Mucosa of stomach (tissue), 1 donor: Measurements from ENCODE around the gene MAGEH1.
"Not testable (repeated sequence)": the region's sequence is repeated elsewhere in the genome, so short reads cannot be mapped to it uniquely, and the experiment has no call there.

Experiments used
- H3K27me3 ChIP-seq: one replicate; pipeline ENCODE4 v1.7.0; 2013; ENCODE audit warnings: mild to moderate bottlenecking, low read length; ENCODE audit not compliant: control insufficient read depth, insufficient read depth
- H3K36me3 ChIP-seq: one replicate; pipeline ENCODE4 v1.7.0; 2013; ENCODE audit warnings: low read length; ENCODE audit not compliant: control insufficient read depth, insufficient read depth
- H3K4me1 ChIP-seq: one replicate; pipeline ENCODE4 v1.7.0; 2013; ENCODE audit warnings: mild to moderate bottlenecking, low read length; ENCODE audit not compliant: control insufficient read depth, insufficient read depth
- H3K4me3 ChIP-seq: one replicate; pipeline ENCODE4 v1.7.0; 2013; ENCODE audit warnings: low read length
- H3K9ac ChIP-seq: one replicate; pipeline ENCODE4 v1.7.0; 2013; ENCODE audit warnings: mild to moderate bottlenecking, low read length, moderate library complexity
- H3K9me3 ChIP-seq: one replicate; pipeline ENCODE4 v1.7.0; 2013; ENCODE audit warnings: mild to moderate bottlenecking, low read length, moderate library complexity; ENCODE audit not compliant: control insufficient read depth
- donor health status: Pancreatic carcinoma.

MAGEH1 gene

DNA sequence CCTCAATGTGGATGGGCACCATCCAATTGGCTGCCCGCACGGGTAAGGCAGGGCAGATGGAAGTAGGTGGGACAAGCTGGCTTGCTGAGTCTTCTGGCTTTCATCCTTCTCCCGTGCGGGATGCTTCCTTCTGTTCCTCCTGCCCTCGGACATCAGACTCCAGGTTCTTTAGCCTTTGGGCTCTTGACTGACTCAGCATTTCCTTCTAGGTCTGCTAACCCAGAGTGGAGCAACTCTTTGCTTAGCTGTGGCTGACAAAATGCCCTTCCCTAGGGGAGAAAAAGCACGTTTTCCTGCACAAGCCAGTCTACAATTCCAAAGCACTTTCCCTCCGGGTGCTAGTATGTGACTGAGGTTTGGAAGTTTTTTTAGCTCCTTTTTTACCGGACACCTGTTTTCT is 28.0 kb downstream of the MAGEH1 start:
- H3K36me3 ChIP-seq, H3K4me3 ChIP-seq, H3K9me3 ChIP-seq, H3K4me1 ChIP-seq, H3K9ac ChIP-seq, H3K27me3 ChIP-seq: not testable (repeated sequence)

GRCh38 chrX:55480390-55481062 is 28.6 kb downstream of the MAGEH1 start:
- Histone ChIP-seq H3K4me1 (no peaks in the 10 kb centered on the region), H3K9me3 (no peaks in the 10 kb centered on the region), H3K27me3 (no peaks in the 10 kb centered on the region), H3K9ac (no peak overlapping the region), H3K36me3 (no peaks in the 10 kb centered on the region), H3K4me3 (no peak overlapping the region)

GRCh38 chrX:55484948-55485347 is 33.0 kb downstream of the MAGEH1 start:
- Histone ChIP-seq H3K9me3 (no peaks in the 10 kb centered on the region), H3K36me3 (no peaks in the 10 kb centered on the region), H3K27me3 (no peaks in the 10 kb centered on the region), H3K4me3 (no peak overlapping the region), H3K9ac (no peak overlapping the region), H3K4me1 (no peaks in the 10 kb centered on the region)

DNA sequence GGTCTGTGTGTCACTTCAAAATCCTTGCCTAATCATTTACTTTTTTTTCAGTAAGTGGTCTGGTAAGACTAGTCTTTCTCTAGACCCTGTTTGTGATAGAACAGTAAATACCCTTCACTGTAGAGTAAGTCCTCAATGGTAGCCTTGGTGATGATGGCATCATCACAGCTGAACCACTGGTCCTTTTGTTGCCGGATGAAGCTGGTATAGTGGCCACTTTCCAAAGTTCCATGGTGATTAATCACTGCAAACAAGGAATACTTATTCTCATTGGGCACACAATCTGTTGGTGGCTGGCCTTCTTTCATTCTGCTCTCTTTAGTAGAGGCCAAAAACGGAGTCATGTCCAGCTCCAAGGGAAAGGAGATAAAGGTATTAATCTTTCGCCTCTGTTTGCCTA is 34.8 kb downstream of the MAGEH1 start:
- no peaks in the 10 kb centered on the region for H3K27me3 ChIP-seq
- no peaks in the 10 kb centered on the region for H3K36me3 ChIP-seq
- H3K4me1 ChIP-seq = no peaks in the 10 kb centered on the region
- H3K9me3 ChIP-seq = no peaks in the 10 kb centered on the region
- no peak overlapping the region for H3K9ac ChIP-seq
- no peak overlapping the region for H3K4me3 ChIP-seq

- no peaks in the 10 kb centered on the region for H3K27me3 ChIP-seq
- H3K4me3 ChIP-seq = no peak overlapping the region
- H3K9me3 ChIP-seq = no peaks in the 10 kb centered on the region
- no peak overlapping the region for H3K9ac ChIP-seq
- H3K4me1 ChIP-seq = no peaks in the 10 kb centered on the region
- H3K36me3 ChIP-seq = no peaks in the 10 kb centered on the region
Observed at GRCh38 chrX:55487143-55487542, 35.2 kb downstream of the MAGEH1 start.

- Histone ChIP-seq H3K9ac (no peak overlapping the region), H3K4me1 (no peaks in the 10 kb centered on the region), H3K9me3 (no peaks in the 10 kb centered on the region), H3K4me3 (no peak overlapping the region), H3K27me3 (no peaks in the 10 kb centered on the region), H3K36me3 (no peaks in the 10 kb centered on the region)
Observed at GRCh38 chrX:55488006-55488592, 36.2 kb downstream of the MAGEH1 start.

DNA sequence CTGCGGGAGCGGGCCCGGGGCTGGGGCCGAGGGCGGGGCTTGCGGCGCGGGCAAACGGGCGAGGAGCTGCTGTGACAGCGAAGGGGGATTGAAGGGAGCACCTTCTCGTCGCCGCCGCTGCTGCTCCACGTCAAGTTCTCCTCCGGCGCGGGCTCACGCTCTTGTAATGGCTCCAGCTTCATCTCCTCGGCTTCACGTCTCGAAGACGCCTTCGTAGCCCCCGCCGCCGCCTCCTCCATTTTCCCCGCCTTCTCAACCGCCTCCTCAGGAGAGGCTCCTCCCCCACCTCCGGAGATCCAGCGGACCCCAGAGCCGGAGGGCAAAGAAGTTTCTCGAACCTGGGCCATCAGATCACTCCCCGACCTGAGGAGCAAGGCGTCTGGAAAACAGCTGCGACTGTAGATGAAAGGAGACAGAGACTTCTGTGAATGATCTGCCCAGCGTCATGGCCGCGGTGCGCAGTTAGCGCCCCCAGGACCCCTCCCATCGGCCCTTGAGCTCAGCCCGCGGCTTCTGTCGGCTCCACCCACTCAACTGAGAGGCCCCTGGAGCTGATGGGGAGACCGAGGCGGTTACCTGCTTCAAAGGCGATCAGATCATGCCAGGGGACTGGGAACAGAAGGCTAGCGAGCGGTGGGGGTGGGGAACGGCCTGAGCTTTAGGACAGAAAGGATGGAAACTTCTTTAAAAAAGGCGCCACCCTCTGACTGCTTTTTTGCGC is 36.8 kb downstream of the MAGEH1 start:
- Histone ChIP-seq H3K9me3 (no peaks in the 10 kb centered on the region), H3K4me1 (no peaks in the 10 kb centered on the region), H3K27me3 (no peaks in the 10 kb centered on the region), H3K4me3 (peak overlapping the region; percentile 60), H3K36me3 (no peaks in the 10 kb centered on the region), H3K9ac (peak overlapping the region; percentile 70)

DNA sequence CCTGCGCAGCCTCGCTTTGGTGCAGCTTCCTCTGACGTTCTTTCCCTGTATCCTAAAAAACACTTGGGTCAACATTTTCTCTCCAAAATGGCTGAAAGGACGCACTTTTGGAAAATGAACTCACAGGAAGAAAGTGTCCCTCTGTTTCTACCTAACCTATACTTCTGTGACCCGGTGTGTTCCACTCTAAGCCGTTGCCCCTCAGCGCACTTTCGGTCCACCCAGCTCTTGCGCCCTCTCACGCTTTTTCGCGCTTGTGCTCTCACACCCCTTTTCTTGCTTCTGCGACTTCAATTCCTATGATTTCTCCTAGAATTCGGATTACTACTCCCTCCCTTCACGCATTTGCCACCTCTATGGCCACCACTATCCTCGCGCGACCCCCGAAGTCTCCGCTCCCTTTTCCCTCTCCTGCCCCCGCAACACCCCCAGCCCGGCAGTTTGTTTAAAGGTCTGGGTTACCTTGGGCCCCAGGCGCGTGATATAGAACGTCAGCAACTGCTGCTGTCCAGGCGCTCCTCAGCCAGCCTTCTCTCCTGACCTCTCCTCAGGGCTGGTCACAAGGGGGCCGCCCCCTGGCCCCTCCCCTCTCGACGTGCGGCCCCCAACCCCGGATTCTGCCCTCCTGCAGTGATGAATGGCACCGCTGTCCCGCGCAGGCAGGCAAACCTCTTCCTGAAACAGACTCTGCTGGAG is 37.5 kb downstream of the MAGEH1 start, which contains the start of gene USP51:
Gene USP51 (minus strand): TSS at position 535 of the 696 bp plus-strand sequence. CDS start 909 bp downstream, outside the sequence.
- H3K9ac ChIP-seq = peak within 1 kb of the TSS; percentile 70
- H3K4me3 ChIP-seq = peak within 1 kb of the TSS; percentile 60
- no peaks in the 10 kb centered on the region for H3K9me3 ChIP-seq
- no peaks in the 10 kb centered on the region for H3K36me3 ChIP-seq
- H3K27me3 ChIP-seq = no peaks in the 10 kb centered on the region
- no peaks in the 10 kb centered on the region for H3K4me1 ChIP-seq

- Histone ChIP-seq H3K9me3 (no peaks in the 10 kb centered on the region), H3K27me3 (no peaks in the 10 kb centered on the region), H3K4me1 (no peaks in the 10 kb centered on the region), H3K4me3 (no peak overlapping the region), H3K9ac (peak overlapping the region; percentile 70), H3K36me3 (no peaks in the 10 kb centered on the region)
Observed at GRCh38 chrX:55490121-55490520, 38.2 kb downstream of the MAGEH1 start.

- Histone ChIP-seq H3K36me3 (no peaks in the 10 kb centered on the region), H3K4me3 (no peak overlapping the region), H3K9ac (no peak overlapping the region), H3K4me1 (no peaks in the 10 kb centered on the region), H3K9me3 (no peaks in the 10 kb centered on the region), H3K27me3 (no peaks in the 10 kb centered on the region)
Observed at GRCh38 chrX:55490974-55491373, 39.0 kb downstream of the MAGEH1 start.
